Activated CD4-positive, alpha-beta T cell treated with anti-CD3 and anti-CD28 coated beads for 36 hours (primary cell): Measurements from ENCODE around the gene ZFAND6. TPM values are rescaled to one million over a fixed set of nuclear protein-coding genes. Genes with fewer than 3 reads are reported as not detected.

ENCODE experiments used
- ATAC-seq: fragments of 200-7000 bp; cut with Tn5 transposase; one replicate; pipeline ENCODE4 v1.10.0; 2021; ENCODE audit warnings: mild to moderate bottlenecking, moderate library complexity
- CTCF ChIA-PET: fragments of 350-600 bp; sonication (Branson Sonifier 250); formaldehyde crosslinking; loops from one replicate; lab custom pipeline; 2021; ENCODE audit warnings: antibody characterized with exemption; lab: Charles Lee
- POLR2A ChIA-PET: fragments of 350-600 bp; sonication (Branson Sonifier 250); formaldehyde crosslinking; loops from one replicate; lab custom pipeline; 2021; ENCODE audit warnings: antibody characterized with exemption, inconsistent platforms; lab: Charles Lee
- DNase-seq: peaks from one replicate; pipeline ENCODE4 v3.0.0-alpha.2; 2020
- H3K27ac Mint-ChIP-seq: one replicate; pipeline ENCODE4 v1.8.0; 2021; ENCODE audit warnings: mixed read lengths
- H3K27me3 Mint-ChIP-seq: one replicate; pipeline ENCODE4 v1.8.0; 2021; ENCODE audit warnings: mixed read lengths
- H3K36me3 Mint-ChIP-seq: one replicate; pipeline ENCODE4 v1.8.0; 2021; ENCODE audit warnings: low read depth, mixed read lengths
- H3K4me1 Mint-ChIP-seq: one replicate; pipeline ENCODE4 v1.8.0; 2021; ENCODE audit warnings: mixed read lengths
- H3K4me3 Mint-ChIP-seq: one replicate; pipeline ENCODE4 v1.8.0; 2021; ENCODE audit warnings: mild to moderate bottlenecking, moderate library complexity, mixed read lengths
- H3K9me3 Mint-ChIP-seq: one replicate; pipeline ENCODE4 v1.8.0; 2021; ENCODE audit warnings: low read depth, mixed read lengths
- intact Hi-C, 2 experiments: fragments of 100-400 bp; cut with DNase I in 1 of 2; cut with micrococcal nuclease in 1 of 2; formaldehyde crosslinking; loops; one replicate each; pipeline versions ENCODE4 v1.14.2 to v1.15.1; 2022 to 2024; cut with DNase I, micrococcal nuclease
- total RNA-seq, 2 experiments: library from RNA; stranded (reverse); gene quantifications; one replicate each; pipeline ENCODE4 v1.2.3, GENCODE V29; 2021

Gene ZFAND6
- total RNA-seq, 2 experiments from 2014 or later = 30.2 to 37.2 TPM

DNA sequence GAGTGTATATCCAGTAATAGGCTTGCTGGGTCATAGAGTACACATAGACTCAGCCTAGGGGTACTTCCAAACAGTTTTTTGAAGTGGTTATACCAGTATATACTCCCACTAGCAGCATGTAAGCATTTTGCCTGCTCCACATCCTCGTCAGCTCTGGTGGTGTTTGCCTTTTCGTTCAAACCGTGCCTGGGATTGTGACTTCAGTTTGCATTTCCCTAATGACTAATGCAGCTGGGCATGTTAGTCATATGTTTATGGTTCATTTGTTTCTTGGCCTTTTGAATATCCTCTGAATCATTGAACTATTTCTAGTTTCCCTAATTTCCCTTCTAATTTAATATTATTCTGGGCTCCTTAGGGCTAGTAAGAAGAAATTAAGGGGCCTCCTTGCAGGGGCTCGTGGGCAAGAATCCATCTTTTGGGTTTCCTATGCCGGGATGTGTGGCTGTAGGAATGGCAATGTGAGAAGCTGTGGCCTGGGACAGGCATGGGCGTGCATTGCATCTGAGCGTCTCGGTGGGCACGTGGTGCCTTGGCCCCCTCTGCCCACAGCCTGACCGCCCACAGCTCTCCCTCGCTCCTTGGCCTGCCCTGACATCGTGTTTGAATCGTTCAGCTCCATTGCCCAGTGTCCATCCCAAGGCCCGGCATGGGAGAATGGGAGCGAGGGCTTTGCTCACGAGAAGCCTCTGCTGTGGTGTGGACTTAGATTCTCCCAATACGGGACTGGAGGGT lies 119.7 kb downstream of the ZFAND6 start:
- DNase-seq (no peak), ATAC-seq (peak; percentile 36)
- Mint-ChIP-seq H3K4me1 (peaks cover 2% of the 10 kb centered on the region), H3K36me3 (peaks cover 31% of the 10 kb centered on the region), H3K27me3 (no peaks in the 10 kb centered on the region), H3K27ac (no peak overlapping the region), H3K9me3 (no peaks in the 10 kb centered on the region), H3K4me3 (no peak overlapping the region)
- POLR2A ChIA-PET = no interaction called here
- CTCF ChIA-PET = no interaction called here
- intact Hi-C loops = loop anchor here in 1 of 2 experiments (10.0 kb wide), 1 partner anchor 414 kb away; no protein-coding TSS in a partner anchor

DNA sequence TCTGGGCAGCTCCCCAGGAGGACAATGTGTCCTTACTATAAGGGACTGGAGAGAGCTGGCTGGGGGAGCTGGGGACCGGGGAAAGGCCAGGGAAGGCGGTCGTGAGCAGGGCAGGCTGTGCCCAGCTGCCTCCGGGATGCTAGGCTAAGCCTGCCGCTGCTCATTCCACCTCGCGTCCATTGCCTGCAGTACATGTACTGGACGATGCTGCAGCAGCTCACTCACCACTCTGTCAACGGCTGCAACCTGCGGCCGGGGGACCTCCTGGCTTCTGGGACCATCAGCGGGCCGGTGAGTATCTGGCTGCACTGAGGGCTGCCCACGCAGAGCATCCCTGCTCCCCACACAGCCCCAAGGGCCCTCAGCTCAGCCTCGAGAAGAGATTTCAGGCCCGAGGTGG lies 120.5 kb downstream of the ZFAND6 start:
- Mint-ChIP-seq H3K4me1 (peaks cover 2% of the 10 kb centered on the region), H3K9me3 (no peaks in the 10 kb centered on the region), H3K27ac (no peak overlapping the region), H3K36me3 (peaks cover 34% of the 10 kb centered on the region), H3K4me3 (no peak overlapping the region), H3K27me3 (no peaks in the 10 kb centered on the region)
- no peak for ATAC-seq
- CTCF ChIA-PET = interaction anchor here (0.7 kb wide), 1 partner anchor 1737 kb away, joined by 3 read pairs; no protein-coding TSS in a partner anchor
- DNase-seq = no peak
- POLR2A ChIA-PET = no interaction called here
- intact Hi-C loops = loop anchor here in 1 of 2 experiments (10.0 kb wide), 1 partner anchor 415 kb away; no protein-coding TSS in a partner anchor

DNA sequence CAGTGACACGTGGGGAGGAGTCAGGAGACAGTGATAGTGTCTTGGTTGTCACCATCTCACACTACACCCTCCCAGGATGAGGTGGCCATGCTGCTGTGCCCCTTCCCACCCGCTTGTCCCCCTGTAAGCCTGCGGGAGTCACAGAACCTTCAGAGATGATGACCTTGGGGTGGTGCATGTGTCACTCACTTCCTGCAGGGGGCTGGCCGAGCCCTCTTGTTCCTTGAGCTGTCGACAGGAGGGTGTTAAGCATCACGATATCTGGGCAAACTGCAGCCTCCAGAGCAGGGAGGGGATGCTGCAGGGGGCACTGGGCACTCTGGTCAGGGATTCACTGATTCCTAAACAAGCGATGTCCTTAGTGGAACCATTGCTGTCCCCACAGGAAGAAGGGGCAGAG lies 121.0 kb downstream of the ZFAND6 start:
- Mint-ChIP-seq H3K9me3 (no peaks in the 10 kb centered on the region), H3K27ac (no peak overlapping the region), H3K4me3 (no peak overlapping the region), H3K27me3 (no peaks in the 10 kb centered on the region), H3K4me1 (peaks cover 2% of the 10 kb centered on the region), H3K36me3 (peaks cover 38% of the 10 kb centered on the region)
- ChIA-PET CTCF (no interaction called here), POLR2A (no interaction called here)
- intact Hi-C loops = no loop called here
- ATAC-seq (no peak), DNase-seq (no peak)

DNA sequence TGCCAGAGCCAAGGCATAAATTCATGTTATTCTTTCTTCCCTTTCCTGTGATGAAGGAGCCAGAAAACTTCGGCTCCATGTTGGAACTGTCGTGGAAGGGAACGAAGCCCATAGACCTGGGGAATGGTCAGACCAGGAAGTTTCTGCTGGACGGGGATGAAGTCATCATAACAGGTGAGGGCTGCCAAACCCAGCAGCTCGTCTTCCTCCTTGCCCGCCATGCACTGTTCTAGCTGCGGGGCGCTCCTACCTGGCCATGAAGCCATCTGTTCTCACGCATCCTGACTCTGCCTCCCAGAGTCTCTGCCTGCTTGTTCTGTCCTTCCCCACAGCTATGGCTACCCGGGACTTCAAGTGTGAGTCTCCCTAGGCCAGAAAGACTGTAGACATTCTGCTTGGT lies 121.5 kb downstream of the ZFAND6 start:
- Mint-ChIP-seq H3K27ac (no peak overlapping the region), H3K9me3 (no peaks in the 10 kb centered on the region), H3K4me1 (peaks cover 2% of the 10 kb centered on the region), H3K4me3 (no peak overlapping the region), H3K27me3 (no peaks in the 10 kb centered on the region), H3K36me3 (peaks cover 35% of the 10 kb centered on the region)
- ATAC-seq (no peak), DNase-seq (no peak)
- CTCF ChIA-PET = interaction anchor here (0.5 to 1.4 kb wide), 2 partner anchors 9 to 651 kb away, joined by 3 to 4 read pairs; no protein-coding TSS in a partner anchor
- POLR2A ChIA-PET = no interaction called here
- intact Hi-C loops = no loop called here

DNA sequence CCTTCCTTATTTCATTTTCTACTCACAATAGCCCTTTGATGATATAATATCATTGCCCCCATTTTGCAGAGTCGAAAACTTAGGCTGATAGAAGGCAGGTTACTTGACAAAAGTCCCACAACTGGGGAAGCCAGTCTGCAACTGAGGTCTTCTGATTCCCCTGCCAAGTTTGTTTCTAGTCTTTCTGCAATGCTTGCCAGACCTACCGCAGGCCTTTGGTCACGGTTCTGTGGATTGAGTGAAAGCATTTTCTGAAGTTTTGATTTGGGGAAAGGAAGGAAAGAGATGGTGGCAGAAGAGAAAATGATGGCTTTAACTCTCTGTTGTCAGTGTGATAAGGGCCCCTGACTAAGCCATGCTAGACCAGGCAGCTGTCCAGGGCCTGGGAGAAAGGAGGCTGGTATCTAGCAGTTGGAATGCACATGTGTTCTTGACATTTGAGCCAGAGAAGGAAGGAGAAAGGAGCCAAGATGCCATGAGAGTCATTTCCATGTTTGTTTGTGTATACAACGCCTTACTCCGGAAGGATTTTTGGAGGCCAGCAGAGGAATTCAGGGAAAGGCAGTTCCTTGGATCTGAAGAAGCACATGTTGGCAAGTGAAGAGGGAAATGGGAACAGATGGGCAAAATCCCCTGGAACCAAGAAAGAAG lies 123.3 kb downstream of the ZFAND6 start:
- ATAC-seq (no peak), DNase-seq (no peak)
- H3K36me3 Mint-ChIP-seq = peaks cover 49% of the 10 kb centered on the region
- H3K27ac Mint-ChIP-seq = no peak overlapping the region
- H3K4me3 Mint-ChIP-seq = no peak overlapping the region
- H3K27me3 Mint-ChIP-seq = no peaks in the 10 kb centered on the region
- intact Hi-C loops = no loop called here
- CTCF ChIA-PET = no interaction called here
- peaks cover 2% of the 10 kb centered on the region for H3K4me1 Mint-ChIP-seq
- POLR2A ChIA-PET = no interaction called here
- no peaks in the 10 kb centered on the region for H3K9me3 Mint-ChIP-seq

DNA sequence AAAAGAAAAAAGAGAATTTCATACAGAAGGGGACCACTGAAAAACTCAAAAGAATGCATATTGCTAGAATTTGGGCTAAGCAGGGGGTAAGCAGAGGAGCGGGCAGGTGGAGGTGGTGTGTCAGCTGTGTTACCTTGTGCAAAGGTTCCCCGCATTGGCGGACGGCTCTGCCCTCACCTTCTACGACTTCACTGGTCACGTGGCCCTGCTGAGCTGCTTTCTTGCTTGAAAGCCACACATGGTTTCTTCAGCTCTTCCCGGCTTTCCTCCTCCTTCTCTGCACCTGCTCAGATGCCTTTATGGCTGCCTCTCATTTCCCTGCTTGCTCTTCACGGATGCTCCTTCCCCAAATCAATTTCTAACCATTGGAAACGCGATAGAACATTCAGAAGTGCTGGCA lies 123.8 kb downstream of the ZFAND6 start:
- Mint-ChIP-seq H3K36me3 (peaks cover 51% of the 10 kb centered on the region), H3K27me3 (no peaks in the 10 kb centered on the region), H3K9me3 (no peaks in the 10 kb centered on the region), H3K4me1 (peaks cover 2% of the 10 kb centered on the region), H3K4me3 (no peak overlapping the region), H3K27ac (no peak overlapping the region)
- intact Hi-C loops = no loop called here
- ATAC-seq = no peak
- CTCF ChIA-PET = no interaction called here
- POLR2A ChIA-PET = no interaction called here
- DNase-seq = no peak

DNA sequence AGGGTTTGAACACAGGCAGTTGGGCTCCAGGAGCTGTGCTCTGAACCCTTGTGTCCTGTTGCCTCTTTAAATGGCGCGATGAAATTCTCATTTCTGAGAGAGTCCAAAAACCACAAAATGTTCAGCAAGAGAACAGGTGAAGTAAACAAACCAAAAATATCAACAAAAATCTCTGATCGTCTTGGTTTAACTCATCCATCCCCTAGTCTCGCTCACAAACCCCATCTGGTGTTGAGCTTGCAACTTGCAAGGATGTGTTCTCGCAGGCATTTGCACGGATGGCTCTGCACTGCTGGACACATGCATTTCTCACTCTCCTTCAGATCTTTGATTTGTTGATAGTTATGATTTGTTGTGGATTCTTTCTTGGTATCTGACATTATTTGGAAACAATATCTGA lies 124.4 kb downstream of the ZFAND6 start:
- DNase-seq (no peak), ATAC-seq (no peak)
- no peaks in the 10 kb centered on the region for H3K27me3 Mint-ChIP-seq
- H3K4me3 Mint-ChIP-seq = no peak overlapping the region
- no peaks in the 10 kb centered on the region for H3K9me3 Mint-ChIP-seq
- peaks cover under 1% of the 10 kb centered on the region for H3K4me1 Mint-ChIP-seq
- POLR2A ChIA-PET = no interaction called here
- CTCF ChIA-PET = interaction anchor here (0.5 kb wide), 1 partner anchor 352 kb away, joined by 3 read pairs; no protein-coding TSS in a partner anchor
- intact Hi-C loops = no loop called here
- H3K27ac Mint-ChIP-seq = no peak overlapping the region
- H3K36me3 Mint-ChIP-seq = peaks cover 51% of the 10 kb centered on the region

DNA sequence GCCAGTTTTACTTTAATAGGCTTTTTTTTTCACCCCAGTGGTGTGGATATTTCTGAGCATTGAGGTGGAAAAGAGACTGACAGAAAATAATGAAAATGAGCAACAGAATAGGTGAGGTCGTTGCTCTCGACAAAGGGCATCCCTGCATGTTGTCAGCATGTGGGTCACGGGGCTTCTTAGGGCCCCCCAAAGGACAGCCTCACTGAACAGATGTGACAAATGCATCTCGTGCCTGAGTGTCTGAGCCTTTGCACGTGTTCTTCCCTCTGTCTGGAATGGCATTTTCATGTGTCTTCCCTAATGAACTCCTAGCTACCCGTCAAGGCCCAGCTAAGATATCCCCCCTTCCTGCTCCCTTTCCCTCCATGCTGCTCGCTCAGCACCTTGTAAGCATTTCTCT lies 125.1 kb downstream of the ZFAND6 start:
- ATAC-seq (no peak), DNase-seq (no peak)
- H3K27ac Mint-ChIP-seq = no peak overlapping the region
- no peaks in the 10 kb centered on the region for H3K9me3 Mint-ChIP-seq
- ChIA-PET POLR2A (no interaction called here), CTCF (interaction anchor here (0.8 kb wide), 1 partner anchor 13 kb away, joined by 5 read pairs; no protein-coding TSS in a partner anchor)
- peaks cover 49% of the 10 kb centered on the region for H3K36me3 Mint-ChIP-seq
- H3K4me3 Mint-ChIP-seq = no peak overlapping the region
- no peaks in the 10 kb centered on the region for H3K27me3 Mint-ChIP-seq
- intact Hi-C loops = no loop called here
- no peaks in the 10 kb centered on the region for H3K4me1 Mint-ChIP-seq

DNA sequence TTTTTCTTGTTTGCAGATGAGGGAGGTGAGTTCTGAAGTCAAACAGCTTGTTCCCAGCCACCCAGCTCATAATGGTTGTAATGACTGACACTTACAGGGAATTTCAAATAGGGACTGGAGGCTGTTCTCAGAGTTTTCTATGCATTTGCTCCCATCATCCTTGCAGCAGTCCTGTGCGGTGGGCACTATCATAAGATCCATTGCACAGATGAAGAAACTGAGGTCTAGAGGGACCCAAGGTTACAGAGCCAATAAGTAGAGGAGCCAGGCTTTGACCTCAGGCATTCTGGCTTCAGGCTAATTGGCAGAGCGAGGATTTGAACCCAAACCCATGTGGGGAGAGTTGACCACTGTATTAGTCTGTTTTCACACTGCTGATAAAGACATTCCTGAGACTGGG lies 125.7 kb downstream of the ZFAND6 start:
- no peak overlapping the region for H3K27ac Mint-ChIP-seq
- no peaks in the 10 kb centered on the region for H3K4me1 Mint-ChIP-seq
- no peak overlapping the region for H3K4me3 Mint-ChIP-seq
- ChIA-PET CTCF (no interaction called here), POLR2A (no interaction called here)
- H3K36me3 Mint-ChIP-seq = peaks cover 46% of the 10 kb centered on the region
- ATAC-seq (no peak), DNase-seq (no peak)
- H3K9me3 Mint-ChIP-seq = no peaks in the 10 kb centered on the region
- intact Hi-C loops = no loop called here
- H3K27me3 Mint-ChIP-seq = no peaks in the 10 kb centered on the region

DNA sequence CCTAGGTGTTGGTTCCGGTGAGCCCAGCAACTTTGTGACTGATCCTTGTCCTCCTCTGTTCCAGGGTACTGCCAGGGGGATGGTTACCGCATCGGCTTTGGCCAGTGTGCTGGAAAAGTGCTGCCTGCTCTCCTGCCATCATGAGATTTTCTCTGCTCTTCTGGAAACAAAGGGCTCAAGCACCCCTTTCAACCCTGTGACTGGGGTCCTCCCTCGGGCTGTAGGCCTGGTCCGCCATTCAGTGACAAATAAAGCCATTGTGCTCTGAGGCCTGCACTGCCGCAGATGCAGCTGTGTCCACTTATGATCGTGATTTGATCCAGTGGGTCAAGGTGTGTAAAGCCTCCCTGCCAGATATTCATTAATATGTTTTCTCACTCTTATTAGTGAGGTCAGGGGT lies 126.6 kb downstream of the ZFAND6 start:
- Mint-ChIP-seq H3K27me3 (no peaks in the 10 kb centered on the region), H3K4me1 (no peaks in the 10 kb centered on the region), H3K36me3 (peaks cover 46% of the 10 kb centered on the region), H3K9me3 (no peaks in the 10 kb centered on the region), H3K27ac (no peak overlapping the region), H3K4me3 (no peak overlapping the region)
- DNase-seq = no peak
- intact Hi-C loops = no loop called here
- ATAC-seq = no peak
- CTCF ChIA-PET = no interaction called here
- POLR2A ChIA-PET = no interaction called here

DNA sequence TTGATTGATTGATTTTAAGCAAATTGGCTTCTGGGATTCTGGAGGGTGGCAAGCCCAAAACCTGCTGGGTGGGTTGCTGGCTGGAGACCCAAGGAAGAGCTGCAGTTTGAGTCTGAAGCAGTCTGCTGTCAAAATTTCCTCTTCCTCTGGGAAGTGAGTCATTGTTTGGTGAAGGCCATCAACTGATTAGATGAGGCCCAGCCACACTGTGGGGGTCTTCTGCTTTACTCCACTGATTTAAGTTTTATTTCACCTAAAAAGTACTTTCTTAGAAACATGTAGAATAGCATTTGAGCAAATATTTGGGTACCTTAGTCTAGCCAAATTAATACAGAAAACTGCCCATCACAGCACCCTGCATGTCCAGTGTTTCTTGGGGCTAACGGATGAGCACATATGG lies 127.1 kb downstream of the ZFAND6 start:
- DNase-seq (no peak), ATAC-seq (no peak)
- ChIA-PET CTCF (interaction anchor here (0.7 kb wide), 1 partner anchor 20 kb away, joined by 3 read pairs; no protein-coding TSS in a partner anchor), POLR2A (no interaction called here)
- Mint-ChIP-seq H3K9me3 (no peaks in the 10 kb centered on the region), H3K4me1 (no peaks in the 10 kb centered on the region), H3K27ac (no peak overlapping the region), H3K36me3 (peaks cover 46% of the 10 kb centered on the region), H3K27me3 (no peaks in the 10 kb centered on the region), H3K4me3 (no peak overlapping the region)
- intact Hi-C loops = no loop called here
